ENCODE data around the gene COL21A1.

The COL21A1 gene

DNA sequence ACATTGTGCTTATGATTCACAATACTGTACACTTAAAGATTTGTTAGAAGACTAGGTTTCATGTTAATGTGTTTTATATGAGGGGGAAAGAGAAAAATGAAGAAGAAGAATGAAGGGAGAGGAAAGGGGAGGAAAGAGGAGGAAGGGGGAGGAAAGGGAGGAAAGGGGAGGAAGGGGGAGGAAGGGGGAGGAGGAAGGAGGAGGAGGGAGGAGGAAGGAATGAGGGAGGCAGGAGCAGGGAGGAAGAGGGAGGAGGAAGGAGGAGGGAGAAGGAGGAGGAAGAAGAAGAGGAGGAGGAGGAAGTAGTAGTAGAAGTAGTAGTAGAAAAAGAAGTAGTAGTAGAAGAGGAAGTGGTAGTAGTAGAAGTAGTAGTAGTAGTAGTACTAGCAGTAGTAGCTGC lies 70.6 kb downstream of the COL21A1 start:
- DNase-seq, result no peak

DNA sequence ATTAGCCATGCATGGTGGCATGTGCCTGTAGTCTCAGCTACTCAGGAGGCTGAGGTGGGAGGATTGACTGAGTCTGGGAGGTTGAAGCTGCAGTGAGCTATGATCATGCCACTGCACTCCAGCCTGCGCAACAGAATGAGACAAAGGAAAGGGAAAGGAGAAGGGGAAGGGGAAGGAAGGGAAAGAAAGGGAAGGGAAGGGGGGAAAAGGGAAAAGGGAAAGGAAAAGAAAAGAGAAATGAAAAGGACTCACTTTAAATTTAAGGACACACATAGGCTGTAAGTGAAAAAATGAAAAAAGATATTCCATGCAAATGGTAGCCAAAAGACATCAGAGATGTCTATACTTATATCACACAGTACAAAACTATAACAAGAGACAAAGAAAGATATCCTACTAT lies 74.2 kb downstream of the COL21A1 start:
- DNase-seq, result no peak

GRCh38 chr6:56172144-56172543 lies 75.2 kb downstream of the COL21A1 start:
- no peak for DNase-seq

- no peak for DNase-seq
Measured at GRCh38 chr6:56169366-56169765, 78.0 kb downstream of the COL21A1 start.

- DNase-seq, result no peak
Measured at GRCh38 chr6:56168596-56168995, 78.8 kb downstream of the COL21A1 start.

DNA sequence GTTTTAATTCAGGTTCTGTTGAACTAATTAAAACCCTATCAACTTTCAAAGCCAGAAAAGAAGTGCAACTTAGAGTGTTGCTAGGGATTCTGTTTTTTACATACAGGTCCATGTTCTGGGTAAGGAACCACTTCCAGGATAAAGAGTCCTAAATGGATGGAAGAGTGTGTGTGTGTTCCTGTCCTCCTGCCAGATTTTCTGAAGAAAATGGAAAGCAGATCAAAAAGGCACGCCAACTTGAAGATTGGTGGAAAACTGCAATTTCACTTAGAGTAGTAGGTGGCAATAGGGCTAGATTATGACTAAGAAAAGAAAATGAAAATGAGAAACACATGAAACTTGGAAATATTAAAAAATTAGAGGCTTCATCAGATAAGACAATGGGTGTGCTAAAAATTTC lies 85.3 kb downstream of the COL21A1 start:
- no peak for DNase-seq

DNA sequence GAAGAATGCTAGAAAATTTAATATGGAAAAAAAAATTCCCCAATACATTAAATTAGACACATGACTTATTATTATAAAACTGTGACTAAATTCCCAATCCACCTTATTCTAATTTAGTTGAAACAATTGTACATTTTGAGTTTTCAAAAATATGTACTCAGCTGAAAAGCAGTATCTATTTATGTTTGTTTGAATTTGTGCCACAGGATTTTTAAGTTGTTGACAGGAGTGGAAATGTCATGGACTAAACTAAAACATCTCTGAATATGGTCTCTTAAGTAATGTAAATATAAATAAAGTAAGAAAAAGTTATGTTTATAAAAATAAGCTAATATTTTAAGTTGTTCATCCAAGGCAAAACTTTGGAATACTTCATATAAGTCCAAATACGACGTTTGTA lies 86.9 kb downstream of the COL21A1 start:
- DNase-seq, result no peak

DNA sequence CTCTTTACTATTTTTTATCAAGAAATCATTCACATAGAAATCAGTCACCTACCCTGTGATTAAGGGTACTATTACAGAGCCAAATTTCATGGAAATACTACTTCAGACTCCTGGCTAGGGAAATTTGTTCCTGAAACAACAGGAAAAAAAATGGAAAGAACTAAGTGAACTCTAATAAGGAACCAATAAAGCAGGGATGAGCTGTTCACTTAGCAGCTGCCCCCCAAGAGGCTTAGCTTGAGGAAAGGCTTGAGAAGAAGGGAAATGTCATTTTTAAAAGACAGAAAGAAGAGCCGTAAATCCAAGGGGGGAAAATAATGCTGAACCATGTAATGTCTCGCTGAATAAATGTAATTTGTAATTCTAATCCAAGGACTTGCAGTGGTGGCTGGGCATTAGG lies 88.8 kb downstream of the COL21A1 start:
- no peak for DNase-seq

- DNase-seq, result no peak
Measured at GRCh38 chr6:56156643-56157042, 90.7 kb downstream of the COL21A1 start.

GRCh38 chr6:56155634-56156141 lies 91.7 kb downstream of the COL21A1 start:
- DNase-seq, result no peak

- no peak for DNase-seq
Measured at GRCh38 chr6:56154076-56154475, 93.3 kb downstream of the COL21A1 start.

GRCh38 chr6:56152611-56153010 lies 94.8 kb downstream of the COL21A1 start:
- DNase-seq, result peak; percentile 37

DNA sequence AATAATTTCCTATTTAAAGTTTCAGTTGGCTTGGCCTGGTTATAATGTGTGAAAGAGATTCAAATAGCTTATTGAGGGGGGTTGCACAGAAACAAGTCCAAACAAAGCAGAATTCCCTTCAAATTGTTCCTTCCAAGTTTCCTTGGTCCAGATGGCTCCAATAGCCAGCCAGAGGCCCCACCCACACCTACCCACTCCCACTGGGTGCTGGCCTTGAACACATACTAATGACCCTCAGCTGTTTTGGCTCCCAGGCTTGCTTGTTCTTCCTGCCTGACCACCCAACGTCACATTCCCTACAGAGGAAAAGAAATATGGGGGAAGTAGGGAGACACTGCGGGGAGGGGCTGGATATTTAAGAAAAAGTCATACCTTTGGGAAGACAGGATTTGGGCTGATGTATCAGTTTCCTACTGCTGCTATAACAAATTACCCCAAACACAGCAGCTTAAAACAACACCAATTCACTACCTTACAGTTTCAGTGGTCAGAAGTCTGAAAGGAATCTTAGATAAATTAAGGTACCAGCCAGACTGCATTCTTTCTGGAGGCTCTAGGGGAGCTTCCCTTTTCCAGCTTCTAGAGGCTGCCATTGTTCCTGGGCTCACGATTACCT lies 95.7 kb downstream of the COL21A1 start:
- DNase-seq, result no peak

GRCh38 chr6:56148488-56149186 lies 98.7 kb downstream of the COL21A1 start:
- no peak for DNase-seq

GRCh38 chr6:56147766-56148165 lies 99.6 kb downstream of the COL21A1 start:
- no peak for DNase-seq

DNA sequence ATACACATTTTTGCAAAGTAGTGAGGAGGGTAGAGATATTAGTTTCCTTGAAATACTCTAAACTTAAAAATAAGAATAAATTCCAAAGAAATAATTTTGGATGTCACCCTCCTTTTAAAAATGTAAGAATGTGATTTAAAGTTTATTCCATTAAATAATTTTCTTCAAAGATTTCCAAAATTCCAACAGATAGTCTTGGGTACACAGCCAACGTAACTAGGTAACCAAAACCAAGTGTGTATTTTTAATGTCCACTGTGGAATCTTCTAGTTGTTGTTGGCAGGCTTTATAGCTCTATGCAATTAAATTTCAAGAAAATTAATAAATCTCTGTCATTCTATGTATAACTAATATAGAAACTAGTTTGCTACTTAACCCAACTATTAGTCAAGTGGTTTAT lies 101.3 kb downstream of the COL21A1 start:
- no peak for DNase-seq

DNA sequence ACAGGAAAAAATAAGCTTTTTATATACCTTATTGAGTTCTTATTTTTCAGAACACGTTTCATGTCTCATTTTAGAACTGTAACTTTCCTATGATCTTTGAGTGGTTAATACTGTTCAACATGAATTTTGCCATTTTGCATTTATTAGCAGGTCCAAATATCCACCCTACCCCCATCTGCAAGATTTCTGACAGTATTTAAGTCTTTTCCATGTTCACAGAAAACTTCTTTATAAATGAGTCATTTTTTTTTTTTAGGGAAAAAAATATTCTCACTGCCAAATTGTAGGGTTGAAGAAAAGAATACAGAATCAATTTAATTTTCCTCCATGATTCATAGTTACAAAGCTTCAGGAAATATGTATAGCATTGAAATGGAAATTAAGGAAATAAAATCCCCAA lies 101.8 kb downstream of the COL21A1 start:
- DNase-seq, result no peak

- no peak for DNase-seq
Measured at GRCh38 chr6:56144538-56145324, 102.6 kb downstream of the COL21A1 start.

- DNase-seq, result no peak
Measured at GRCh38 chr6:56143796-56144195, 103.6 kb downstream of the COL21A1 start.

DNA sequence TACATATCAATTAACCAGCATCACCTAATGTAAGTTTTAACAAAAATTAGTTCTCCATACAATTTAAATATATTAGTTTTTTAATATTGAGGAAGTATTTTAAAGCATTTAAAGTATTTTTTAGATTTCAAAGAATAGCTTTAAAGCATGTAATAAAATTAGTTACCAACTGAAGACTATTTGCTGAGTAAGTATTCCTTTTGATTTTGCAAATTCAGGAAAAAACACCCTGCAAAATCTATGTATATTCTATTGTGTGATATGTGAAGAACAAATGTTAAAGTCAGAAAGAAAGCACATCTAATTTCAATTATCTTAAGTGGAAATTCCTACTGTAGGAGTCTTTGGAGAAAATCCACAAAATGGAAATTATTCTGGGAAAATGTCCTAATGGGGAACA lies 107.3 kb downstream of the COL21A1 start:
- DNase-seq, result no peak

DNA sequence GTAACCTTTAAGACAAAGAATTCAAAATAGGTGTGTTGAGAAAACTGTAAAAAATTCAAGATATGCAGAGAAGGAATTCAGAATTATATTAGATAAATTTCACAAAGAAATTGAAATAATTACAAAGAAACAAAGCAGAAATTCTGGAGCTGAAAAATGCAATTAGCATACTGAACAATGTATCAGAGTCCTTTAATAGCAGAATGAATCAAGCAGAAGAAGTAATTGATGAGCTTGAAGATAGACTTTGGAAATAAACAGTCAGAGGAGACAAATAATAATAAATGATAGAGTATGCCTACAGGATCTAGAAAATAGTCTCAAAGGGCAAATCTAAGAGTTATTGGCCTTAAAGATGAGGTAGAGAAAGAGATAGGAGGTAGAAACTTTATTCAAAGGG lies 131.7 kb downstream of the COL21A1 start:
- no peak for DNase-seq

DNA sequence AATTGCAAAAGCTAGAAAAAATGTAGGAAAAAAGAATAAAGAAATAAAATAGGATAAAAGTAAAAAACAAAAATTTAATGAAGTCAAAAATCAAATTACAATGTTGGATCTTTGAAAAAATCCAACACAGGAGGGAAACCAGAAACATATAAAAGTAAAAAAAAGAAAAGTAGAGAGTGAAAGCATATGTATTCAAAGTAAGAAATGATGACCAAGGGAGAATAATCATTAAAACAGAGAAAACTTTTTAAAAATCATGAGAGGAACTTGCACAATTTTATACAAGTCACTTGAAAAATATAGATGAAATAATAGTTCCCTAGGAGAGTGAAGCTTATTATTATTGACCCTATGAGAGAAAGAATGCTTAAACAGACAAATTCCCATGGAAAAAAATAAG lies 138.2 kb downstream of the COL21A1 start:
- DNase-seq, result no peak

GRCh38 chr6:56106231-56106630 lies 141.1 kb downstream of the COL21A1 start:
- DNase-seq, result no peak

DNA sequence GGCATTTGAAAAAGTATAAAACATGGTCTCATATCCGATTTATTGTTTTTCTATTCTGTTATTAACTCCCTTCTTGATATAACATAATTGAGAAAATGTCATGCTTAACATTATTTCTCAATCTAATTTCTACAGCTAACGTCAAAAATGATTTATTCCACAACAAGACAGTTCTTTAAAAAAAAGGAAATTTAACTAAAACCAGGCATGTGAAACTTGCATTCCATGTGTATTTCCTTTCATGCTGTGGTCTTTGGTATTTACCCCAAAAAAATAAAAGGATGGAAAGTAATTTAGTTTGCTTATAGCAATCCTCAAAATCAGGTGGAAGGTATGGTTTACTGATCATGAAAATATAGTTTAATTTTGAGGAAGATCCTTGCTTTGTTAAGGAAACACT lies 142.8 kb downstream of the COL21A1 start:
- DNase-seq, result no peak

All from NCI-H1694 (cell line).